Activated naive CD4-positive, alpha-beta T cell treated with anti-CD3 and anti-CD28 coated beads, Interleukin-2, amount 50 U/mL, for 24 hours (primary cell): Measurements from ENCODE around the gene ARL9.
"Not testable (repeated sequence)": the region's sequence is repeated elsewhere in the genome, so short reads cannot be mapped to it uniquely, and the experiment has no call there.

ENCODE experiments used
- H3K27ac Mint-ChIP-seq: one replicate; pipeline ENCODE4 v1.8.0; 2021; ENCODE audit warnings: mild to moderate bottlenecking, mixed read lengths
- H3K27me3 Mint-ChIP-seq: one replicate; pipeline ENCODE4 v1.8.0; 2021; ENCODE audit warnings: mixed read lengths
- H3K36me3 Mint-ChIP-seq: one replicate; pipeline ENCODE4 v1.8.0; 2021; ENCODE audit warnings: mixed read lengths
- H3K4me1 Mint-ChIP-seq: one replicate; pipeline ENCODE4 v1.8.0; 2021; ENCODE audit warnings: mixed read lengths
- H3K4me3 Mint-ChIP-seq: one replicate; pipeline ENCODE4 v1.8.0; 2021; ENCODE audit warnings: mild to moderate bottlenecking, mixed read lengths
- H3K9me3 Mint-ChIP-seq: one replicate; pipeline ENCODE4 v1.8.0; 2021; ENCODE audit warnings: mixed read lengths

ARL9 gene, protein sequence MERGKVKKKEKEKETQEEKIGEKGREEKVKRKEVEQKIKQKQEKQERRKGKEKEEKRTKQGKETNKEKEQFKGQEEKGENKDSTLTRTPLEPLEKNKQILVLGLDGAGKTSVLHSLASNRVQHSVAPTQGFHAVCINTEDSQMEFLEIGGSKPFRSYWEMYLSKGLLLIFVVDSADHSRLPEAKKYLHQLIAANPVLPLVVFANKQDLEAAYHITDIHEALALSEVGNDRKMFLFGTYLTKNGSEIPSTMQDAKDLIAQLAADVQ

DNA sequence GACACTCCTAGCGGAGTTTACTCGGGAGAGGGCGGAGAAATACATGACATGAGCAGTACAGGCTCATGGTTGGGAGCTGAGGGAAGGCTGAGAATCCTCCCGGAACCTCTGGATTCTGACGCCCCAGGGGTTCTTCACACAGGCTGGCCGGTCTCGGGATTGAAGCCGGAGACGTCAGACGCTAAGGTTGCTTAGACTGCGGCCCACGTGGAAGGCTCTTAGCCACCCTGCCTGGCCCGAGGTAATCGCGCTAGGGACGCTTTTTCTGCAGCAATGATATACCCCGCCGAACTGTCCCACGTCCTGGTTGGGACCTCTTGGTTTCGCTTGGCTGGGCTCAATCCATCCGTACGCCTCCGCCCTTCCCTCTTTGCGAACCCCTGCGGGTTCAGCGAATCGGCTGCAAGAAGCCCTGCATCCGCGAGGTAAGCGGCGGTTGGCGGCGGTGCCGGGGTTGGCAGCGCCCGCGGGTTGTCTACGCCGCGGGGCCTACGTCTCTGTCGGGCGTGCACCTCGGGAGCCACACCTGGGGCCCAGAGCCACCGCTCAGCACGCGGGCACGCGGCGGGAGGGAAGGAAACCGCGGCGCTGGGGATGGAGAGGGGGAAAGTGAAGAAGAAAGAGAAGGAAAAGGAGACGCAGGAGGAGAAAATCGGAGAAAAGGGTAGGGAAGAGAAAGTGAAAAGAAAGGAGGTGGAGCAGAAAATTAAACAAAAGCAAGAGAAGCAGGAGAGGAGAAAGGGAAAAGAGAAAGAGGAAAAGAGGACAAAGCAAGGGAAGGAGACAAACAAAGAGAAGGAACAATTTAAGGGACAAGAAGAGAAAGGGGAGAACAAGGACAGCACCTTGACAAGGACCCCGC is at the start of gene ARL9:
ARL9 (plus strand) TSS at position 523 of the 862 bp plus-strand sequence; CDS start at position 595, 72 bp downstream.
- Mint-ChIP-seq H3K4me1 (peaks cover 15% of the 10 kb centered on the region), H3K27me3 (peaks cover 2% of the 10 kb centered on the region), H3K27ac (peak within 1 kb of the TSS; percentile 81), H3K36me3 (peaks cover 8% of the 10 kb centered on the region), H3K9me3 (no peaks in the 10 kb centered on the region), H3K4me3 (peak within 1 kb of the TSS; percentile 91)

GRCh38 chr4:56460085-56460484 is 45.5 kb upstream of the ARL9 start:
- H3K27ac Mint-ChIP-seq = peak overlapping the region; percentile 97
- H3K9me3 Mint-ChIP-seq = no peaks in the 10 kb centered on the region
- peak overlapping the region; percentile 57 for H3K4me3 Mint-ChIP-seq
- peaks cover 42% of the 10 kb centered on the region for H3K4me1 Mint-ChIP-seq
- H3K36me3 Mint-ChIP-seq = peaks cover 26% of the 10 kb centered on the region
- H3K27me3 Mint-ChIP-seq = no peaks in the 10 kb centered on the region

DNA sequence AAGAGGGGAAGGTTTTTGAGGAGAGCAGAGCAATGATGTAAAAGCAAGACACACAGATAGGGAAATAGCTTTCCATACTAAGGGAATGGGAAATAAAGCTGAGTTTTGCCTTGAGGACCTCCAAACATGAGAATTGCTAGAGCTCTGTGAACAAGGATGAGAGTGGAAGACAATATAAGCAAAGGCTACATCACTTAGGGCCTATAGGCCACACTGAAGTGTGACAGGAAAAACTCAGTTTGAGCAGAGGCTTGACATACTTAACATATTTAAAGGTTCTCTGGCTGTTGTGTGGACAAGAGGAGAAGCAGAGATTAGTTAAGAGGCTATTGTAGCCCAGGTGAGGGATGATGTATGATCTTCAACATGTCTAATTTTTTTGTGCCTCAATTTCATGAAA is 43.4 kb upstream of the ARL9 start:
- H3K4me3 Mint-ChIP-seq = no peak overlapping the region
- no peaks in the 10 kb centered on the region for H3K27me3 Mint-ChIP-seq
- H3K4me1 Mint-ChIP-seq = peaks cover 51% of the 10 kb centered on the region
- H3K27ac Mint-ChIP-seq = peak overlapping the region; percentile 37
- peaks cover 15% of the 10 kb centered on the region for H3K36me3 Mint-ChIP-seq
- H3K9me3 Mint-ChIP-seq = no peaks in the 10 kb centered on the region

- H3K4me1 Mint-ChIP-seq = peaks cover 63% of the 10 kb centered on the region
- H3K9me3 Mint-ChIP-seq = no peaks in the 10 kb centered on the region
- H3K27me3 Mint-ChIP-seq = no peaks in the 10 kb centered on the region
- H3K4me3 Mint-ChIP-seq = no peak overlapping the region
- peaks cover 22% of the 10 kb centered on the region for H3K36me3 Mint-ChIP-seq
- peak overlapping the region; percentile 30 for H3K27ac Mint-ChIP-seq
Measured at GRCh38 chr4:56463711-56464110, 41.9 kb upstream of the ARL9 start.

GRCh38 chr4:56464581-56464980 is 41.0 kb upstream of the ARL9 start:
- H3K4me1 Mint-ChIP-seq = peaks cover 71% of the 10 kb centered on the region
- H3K36me3 Mint-ChIP-seq = peaks cover 22% of the 10 kb centered on the region
- no peak overlapping the region for H3K27ac Mint-ChIP-seq
- no peaks in the 10 kb centered on the region for H3K27me3 Mint-ChIP-seq
- H3K9me3 Mint-ChIP-seq = no peaks in the 10 kb centered on the region
- H3K4me3 Mint-ChIP-seq = peak overlapping the region; percentile 34

DNA sequence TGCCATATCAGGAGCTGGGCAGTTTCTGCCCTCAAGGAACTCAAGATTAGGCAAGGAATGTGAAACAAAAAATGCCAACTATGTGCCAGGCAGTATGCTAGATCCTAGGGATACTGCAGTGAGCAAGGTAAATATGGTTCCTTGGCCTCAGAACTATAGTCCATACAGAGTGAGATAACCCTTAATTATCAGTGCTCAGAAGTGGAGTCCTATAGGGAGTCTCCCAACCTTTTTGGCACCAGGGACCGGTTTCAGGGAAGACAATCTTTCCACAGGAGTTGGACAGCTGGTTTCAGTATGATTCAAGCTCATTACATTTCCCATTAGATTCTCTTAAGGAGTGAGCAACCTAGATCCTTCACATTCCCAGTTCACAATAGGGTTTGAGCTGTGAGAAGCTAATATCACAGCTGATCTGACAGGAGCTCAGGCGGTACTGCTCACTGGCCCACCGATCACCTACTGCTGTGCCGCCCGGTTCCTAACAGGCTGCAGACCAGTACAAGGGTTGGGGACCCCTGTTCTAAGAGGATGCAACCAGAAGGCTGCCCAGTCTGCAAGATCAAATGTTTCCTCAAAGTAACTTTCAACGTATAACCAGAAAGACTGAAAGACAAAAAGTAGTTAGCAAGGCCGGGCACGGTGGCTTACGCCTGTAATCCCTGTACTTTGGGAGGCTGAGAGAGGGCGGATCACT is 39.8 kb upstream of the ARL9 start:
- Mint-ChIP-seq H3K27ac (peak overlapping the region; percentile 98), H3K27me3 (no peaks in the 10 kb centered on the region), H3K9me3 (no peaks in the 10 kb centered on the region), H3K4me1 (peaks cover 69% of the 10 kb centered on the region), H3K4me3 (peak overlapping the region; percentile 98), H3K36me3 (peaks cover 21% of the 10 kb centered on the region)

GRCh38 chr4:56466296-56466761 is 39.3 kb upstream of the ARL9 start:
- Mint-ChIP-seq H3K4me1 (peaks cover 69% of the 10 kb centered on the region), H3K36me3 (peaks cover 21% of the 10 kb centered on the region), H3K27ac (peak overlapping the region; percentile 98), H3K4me3 (peak overlapping the region; percentile 98)
- not testable (repeated sequence) for H3K9me3 Mint-ChIP-seq, H3K27me3 Mint-ChIP-seq

DNA sequence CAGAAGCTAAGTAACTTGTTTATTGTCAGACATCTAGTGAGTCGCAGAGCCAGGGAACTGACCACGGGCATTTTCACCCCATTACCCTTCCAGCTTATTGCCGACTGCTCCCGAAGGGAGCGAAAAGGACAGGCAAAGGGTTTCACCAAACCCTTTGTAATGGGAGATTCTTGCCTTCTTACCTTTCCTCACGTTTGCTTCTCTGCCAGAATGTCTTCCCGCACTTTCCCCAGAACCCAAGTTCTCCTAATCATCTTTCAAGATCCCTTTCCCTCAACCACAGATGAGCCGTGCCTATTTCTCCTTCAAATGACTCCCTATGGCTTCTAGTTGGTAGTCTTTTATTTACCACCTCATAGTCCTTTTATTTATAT is 38.7 kb upstream of the ARL9 start:
- no peaks in the 10 kb centered on the region for H3K27me3 Mint-ChIP-seq
- peak overlapping the region; percentile 98 for H3K4me3 Mint-ChIP-seq
- H3K9me3 Mint-ChIP-seq = no peaks in the 10 kb centered on the region
- H3K4me1 Mint-ChIP-seq = peaks cover 69% of the 10 kb centered on the region
- peak overlapping the region; percentile 98 for H3K27ac Mint-ChIP-seq
- peaks cover 19% of the 10 kb centered on the region for H3K36me3 Mint-ChIP-seq

DNA sequence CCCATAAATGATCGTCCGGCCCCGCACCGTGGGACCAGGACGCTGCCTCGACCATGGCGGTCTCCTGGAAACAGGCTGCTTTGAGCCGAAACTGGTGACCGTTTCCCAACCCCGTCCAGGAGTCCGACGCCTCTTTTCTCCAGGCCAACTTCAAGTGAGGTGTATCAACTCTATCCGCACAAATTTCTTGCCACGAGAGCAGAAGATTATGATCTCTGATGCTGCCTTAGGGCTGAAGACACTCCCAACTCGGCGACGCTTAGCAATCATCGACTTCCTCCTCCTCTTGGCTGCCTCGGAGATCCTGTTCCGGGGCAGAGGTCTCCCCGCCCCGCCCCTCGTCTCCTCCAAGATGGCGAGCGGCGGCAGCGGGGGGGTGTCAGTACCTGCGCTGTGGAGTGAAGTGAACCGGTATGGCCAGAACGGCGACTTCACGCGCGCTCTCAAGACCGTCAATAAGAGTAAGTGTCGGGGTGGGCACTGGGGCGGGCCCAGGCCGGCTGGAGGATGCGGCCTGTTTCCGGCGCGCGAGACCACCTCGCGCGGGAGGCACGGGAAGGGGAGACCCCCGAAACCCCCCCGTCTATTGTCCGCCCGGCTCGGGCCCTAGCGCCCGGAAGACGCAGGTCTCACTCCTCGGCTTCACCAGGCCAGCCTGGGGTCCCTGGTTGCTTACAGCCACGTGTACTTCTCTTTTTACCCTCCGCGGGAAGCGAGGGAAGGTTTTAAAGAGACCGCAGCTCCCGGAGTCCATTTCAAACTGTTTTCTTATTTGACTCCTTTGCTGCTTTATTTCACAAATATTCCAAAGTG is 38.1 kb upstream of the ARL9 start, which contains the start of gene SRP72:
SRP72 (plus strand) TSS at position 334 of the 813 bp plus-strand sequence; CDS start at position 353, 19 bp downstream.
- Mint-ChIP-seq H3K9me3 (no peaks in the 10 kb centered on the region), H3K27ac (peak within 1 kb of the TSS; percentile 98), H3K36me3 (peaks cover 14% of the 10 kb centered on the region), H3K4me3 (peak within 1 kb of the TSS; percentile 98), H3K4me1 (peaks cover 65% of the 10 kb centered on the region), H3K27me3 (no peaks in the 10 kb centered on the region)

GRCh38 chr4:56468097-56468422 is 37.5 kb upstream of the ARL9 start:
- no peaks in the 10 kb centered on the region for H3K9me3 Mint-ChIP-seq
- H3K4me3 Mint-ChIP-seq = peak overlapping the region; percentile 98
- no peaks in the 10 kb centered on the region for H3K27me3 Mint-ChIP-seq
- H3K4me1 Mint-ChIP-seq = peaks cover 65% of the 10 kb centered on the region
- H3K36me3 Mint-ChIP-seq = peaks cover 15% of the 10 kb centered on the region
- H3K27ac Mint-ChIP-seq = peak overlapping the region; percentile 98

DNA sequence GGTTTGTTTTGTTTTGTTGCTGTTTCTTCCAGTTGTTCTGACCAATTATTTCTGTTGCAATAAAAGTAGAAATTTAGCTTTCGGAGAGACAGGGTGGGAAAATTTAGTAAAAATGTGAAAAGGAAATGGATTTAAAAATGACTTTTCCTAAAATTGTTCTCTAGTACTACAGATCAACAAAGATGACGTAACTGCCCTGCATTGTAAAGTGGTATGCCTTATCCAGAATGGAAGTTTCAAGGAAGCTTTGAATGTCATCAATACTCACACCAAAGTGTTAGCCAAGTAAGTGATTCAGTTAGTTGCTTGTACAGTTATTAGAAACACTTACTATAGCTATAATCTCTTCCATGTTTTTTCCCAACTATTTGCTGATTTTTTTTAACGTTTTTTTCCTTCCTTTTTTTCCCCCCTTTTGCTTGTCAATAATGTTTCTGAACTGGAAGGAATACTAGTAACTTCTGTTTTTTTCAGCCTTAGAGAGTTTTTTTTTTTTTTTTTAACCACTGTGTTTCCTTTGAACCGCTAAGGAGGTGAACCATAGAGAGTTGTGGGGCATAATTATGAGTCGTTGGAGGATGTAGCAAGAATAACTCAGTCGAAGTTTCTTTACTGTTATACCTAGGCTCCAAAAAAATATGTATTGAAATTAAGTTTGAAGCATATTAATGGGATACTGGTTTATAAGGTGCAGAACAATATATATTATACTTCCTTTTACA is 35.9 kb upstream of the ARL9 start:
- peak overlapping the region; percentile 98 for H3K4me3 Mint-ChIP-seq
- H3K4me1 Mint-ChIP-seq = peaks cover 53% of the 10 kb centered on the region
- peak overlapping the region; percentile 73 for H3K27ac Mint-ChIP-seq
- no peaks in the 10 kb centered on the region for H3K27me3 Mint-ChIP-seq
- peaks cover 20% of the 10 kb centered on the region for H3K36me3 Mint-ChIP-seq
- no peaks in the 10 kb centered on the region for H3K9me3 Mint-ChIP-seq

GRCh38 chr4:56475917-56476316 is 29.7 kb upstream of the ARL9 start:
- Mint-ChIP-seq H3K27ac (no peak overlapping the region), H3K36me3 (peaks cover 20% of the 10 kb centered on the region)

DNA sequence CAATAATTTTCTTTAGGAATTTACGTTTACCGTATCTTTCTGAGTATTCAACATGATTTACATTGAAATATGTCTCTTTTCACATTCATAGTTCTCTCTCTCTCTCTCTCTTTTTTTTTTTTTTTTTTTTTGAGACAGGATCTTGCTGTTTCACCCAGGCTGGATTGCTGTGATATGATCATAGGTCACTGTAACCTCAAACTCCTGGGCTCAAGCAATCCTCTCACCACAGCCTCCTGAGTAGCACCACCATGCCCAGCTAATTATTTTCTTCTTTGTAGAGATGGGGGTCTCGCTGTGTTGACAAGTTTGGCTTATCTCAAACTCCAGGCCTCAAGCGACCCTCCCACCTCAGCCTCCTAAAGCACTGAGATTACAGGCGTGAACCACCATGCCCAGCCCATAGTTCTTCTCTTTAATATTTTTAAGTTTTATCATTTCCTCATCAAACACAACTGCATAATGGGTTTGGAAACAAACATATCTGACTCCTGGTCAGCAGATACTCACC is 28.3 kb upstream of the ARL9 start:
- no peak overlapping the region for H3K27ac Mint-ChIP-seq
- no peak overlapping the region for H3K4me3 Mint-ChIP-seq
- H3K36me3 Mint-ChIP-seq = peaks cover 20% of the 10 kb centered on the region
- no peaks in the 10 kb centered on the region for H3K4me1 Mint-ChIP-seq
- no peaks in the 10 kb centered on the region for H3K9me3 Mint-ChIP-seq
- H3K27me3 Mint-ChIP-seq = no peaks in the 10 kb centered on the region

More at GRCh38 chr4:56475917-56476316, 29.7 kb upstream of the ARL9 start:
- Mint-ChIP-seq H3K9me3 (no peaks in the 10 kb centered on the region), H3K27me3 (no peaks in the 10 kb centered on the region), H3K4me3 (no peak overlapping the region), H3K4me1 (peaks cover 3% of the 10 kb centered on the region)

GRCh38 chr4:56480691-56481090 is 24.9 kb upstream of the ARL9 start:
- Mint-ChIP-seq H3K9me3 (no peaks in the 10 kb centered on the region), H3K27ac (no peak overlapping the region), H3K4me3 (no peak overlapping the region), H3K36me3 (peaks cover 20% of the 10 kb centered on the region), H3K27me3 (no peaks in the 10 kb centered on the region), H3K4me1 (no peaks in the 10 kb centered on the region)
